NCI-H146 treated with DMSO at 0.1 percent for 48 hours (cell line): ENCODE measurements around the gene BTBD3.

ENCODE experiments used
- DNase-seq: peaks from one replicate; lab custom pipeline; 2025; ENCODE audit not compliant: unreplicated experiment; lab: John Stamatoyannopoulos, UW

Gene BTBD3

GRCh38 chr20:11917663-11918062, at the start of gene BTBD3:
BTBD3 (plus strand) TSS chr20:11917893; CDS start chr20:11918276, 383 bp downstream.
- DNase-seq, result peak; percentile 93

- no peak for DNase-seq
These were observed 48.1 kb upstream of the BTBD3 start for GRCh38 chr20:11869641-11870040.

GRCh38 chr20:11870411-11870810, 47.3 kb upstream of the BTBD3 start:
- DNase-seq, result no peak

DNA sequence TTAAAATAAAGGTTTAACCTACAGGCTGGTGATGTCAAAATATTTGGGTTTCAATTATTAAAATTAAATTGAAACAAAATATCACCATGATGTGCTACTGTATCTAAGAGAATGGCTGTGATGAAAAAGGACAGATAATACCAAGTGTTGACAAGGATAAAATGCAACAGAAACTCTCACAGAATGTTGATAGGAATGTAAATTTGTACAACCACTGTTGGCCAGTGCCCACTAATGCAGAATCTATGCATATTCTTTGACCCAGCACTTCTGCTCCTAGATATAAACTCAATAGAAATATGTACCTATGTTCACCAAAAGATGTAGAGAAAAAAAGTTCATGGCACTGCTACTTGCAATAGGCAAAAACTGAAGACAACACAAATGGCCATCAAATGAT, 41.1 kb upstream of the BTBD3 start:
- DNase-seq, result no peak

DNA sequence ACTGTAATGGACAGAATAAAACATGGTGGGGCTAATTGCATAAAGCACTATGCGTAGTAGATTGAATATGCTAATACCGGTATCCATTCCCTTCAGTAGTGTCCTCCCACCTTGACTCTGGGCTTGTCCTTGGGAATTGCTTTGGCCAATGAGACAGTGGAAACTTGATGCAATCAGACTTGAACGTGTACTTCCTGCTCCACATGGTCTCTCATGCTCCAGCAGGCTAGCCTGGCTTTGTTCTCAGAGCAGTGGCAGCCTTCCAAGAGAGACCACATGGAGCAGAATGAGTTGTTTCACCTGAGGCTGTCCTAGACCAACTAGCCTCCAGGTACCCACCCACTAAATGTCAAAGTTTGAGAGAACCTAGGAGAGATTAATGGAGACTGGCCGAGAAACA, 37.0 kb upstream of the BTBD3 start:
- no peak for DNase-seq

- DNase-seq, result no peak
These were observed 36.2 kb upstream of the BTBD3 start for GRCh38 chr20:11881449-11881848.

- DNase-seq, result no peak
These were observed 35.0 kb upstream of the BTBD3 start for GRCh38 chr20:11882651-11883050.

GRCh38 chr20:11888648-11889047, 29.0 kb upstream of the BTBD3 start:
- no peak for DNase-seq

- peak; percentile 95 for DNase-seq
These were observed 27.2 kb upstream of the BTBD3 start for GRCh38 chr20:11890331-11891076.

DNA sequence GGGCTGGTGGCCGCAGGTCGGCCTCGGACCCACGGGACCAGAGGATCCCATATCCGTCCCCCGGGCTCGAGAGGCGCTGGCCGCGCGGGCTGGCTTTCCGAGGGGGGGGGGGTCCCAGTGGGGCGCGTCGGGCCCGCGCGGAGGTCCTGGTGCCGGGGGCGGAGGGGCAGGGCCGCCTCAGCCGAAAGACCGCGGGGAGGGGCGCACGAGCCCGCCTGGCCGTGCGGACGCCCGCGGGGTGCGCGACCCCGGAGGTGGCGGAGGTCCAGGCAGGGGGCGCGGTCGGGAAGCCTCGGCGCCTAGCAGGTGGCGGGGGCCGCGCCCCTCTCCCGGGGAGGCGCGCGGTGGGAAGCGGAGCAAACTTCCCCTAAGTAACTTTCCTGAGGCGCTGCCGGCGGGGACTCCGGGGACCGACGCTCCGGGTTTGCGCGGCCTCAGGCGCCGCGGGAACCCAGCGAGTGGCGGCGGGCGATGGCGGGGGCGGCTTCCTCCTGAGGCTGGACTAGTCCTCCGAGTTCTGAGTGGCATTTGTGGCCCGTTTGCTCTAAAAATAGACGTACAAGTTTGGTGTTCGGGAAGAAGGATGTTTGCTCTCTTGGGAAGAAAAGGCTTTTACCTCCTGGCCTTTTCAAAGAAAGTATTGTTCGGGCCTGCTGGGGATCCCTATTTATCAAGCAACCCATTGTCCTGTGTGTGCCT, 26.5 kb upstream of the BTBD3 start:
- DNase-seq, result peak; percentile 62

GRCh38 chr20:11891776-11892545, 25.7 kb upstream of the BTBD3 start:
- DNase-seq, result peak; percentile 76

DNA sequence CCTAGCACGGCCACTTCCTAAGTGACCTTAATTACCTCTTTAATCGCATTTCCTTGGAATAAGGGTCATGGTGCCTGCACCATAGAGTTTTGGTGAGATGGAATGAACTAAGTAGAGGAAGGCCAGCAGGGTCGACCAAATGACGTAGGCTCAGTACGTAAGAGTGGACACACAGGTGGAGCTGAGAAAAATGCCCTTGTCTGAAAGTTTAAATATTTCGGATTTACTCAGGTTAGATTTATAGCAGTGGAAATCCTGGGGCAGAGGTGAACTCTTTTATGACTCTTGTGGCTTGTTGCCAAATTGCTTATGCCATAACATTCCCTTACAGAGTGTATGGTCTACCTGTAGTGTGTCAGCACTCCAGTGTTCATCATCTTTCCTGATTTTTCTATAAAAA, 23.6 kb upstream of the BTBD3 start:
- no peak for DNase-seq

- DNase-seq, result no peak
These were observed 21.8 kb upstream of the BTBD3 start for GRCh38 chr20:11895861-11896387.

- DNase-seq, result no peak
These were observed 16.6 kb upstream of the BTBD3 start for GRCh38 chr20:11901127-11901526.

GRCh38 chr20:11902285-11902697, 15.4 kb upstream of the BTBD3 start:
- no peak for DNase-seq

DNA sequence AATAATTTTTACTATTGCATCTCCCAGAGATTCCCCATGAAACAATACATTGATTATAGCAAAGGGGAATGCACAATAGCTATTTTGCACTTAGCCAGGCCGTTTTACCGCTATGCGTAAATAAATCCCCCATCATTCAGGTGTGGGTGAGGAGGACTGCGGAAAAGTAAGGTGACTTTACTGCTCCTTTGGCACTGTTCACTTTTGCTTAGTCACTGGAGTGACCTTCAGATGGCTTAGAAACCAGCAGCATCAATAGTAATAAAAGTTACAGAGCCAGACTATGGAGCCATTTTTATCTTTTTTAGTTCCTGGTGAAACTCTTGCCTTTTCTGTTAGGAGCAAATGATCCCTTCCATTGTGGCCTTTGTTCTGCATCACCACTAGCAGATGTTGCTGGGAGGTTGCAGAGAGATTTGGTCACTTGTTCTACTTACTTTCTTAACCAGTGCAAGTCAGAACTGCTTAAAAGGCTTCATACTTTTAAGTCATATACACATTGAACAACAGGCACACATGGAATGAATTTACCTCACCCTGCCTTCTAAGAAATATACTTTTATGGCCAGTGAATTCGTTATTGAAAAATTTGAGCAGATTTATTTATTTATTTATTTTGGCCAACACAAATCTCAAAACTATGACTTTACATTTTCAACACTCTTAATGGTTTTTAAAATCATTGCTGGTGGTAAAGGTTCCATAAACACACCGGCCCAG, 12.1 kb upstream of the BTBD3 start:
- no peak for DNase-seq

DNA sequence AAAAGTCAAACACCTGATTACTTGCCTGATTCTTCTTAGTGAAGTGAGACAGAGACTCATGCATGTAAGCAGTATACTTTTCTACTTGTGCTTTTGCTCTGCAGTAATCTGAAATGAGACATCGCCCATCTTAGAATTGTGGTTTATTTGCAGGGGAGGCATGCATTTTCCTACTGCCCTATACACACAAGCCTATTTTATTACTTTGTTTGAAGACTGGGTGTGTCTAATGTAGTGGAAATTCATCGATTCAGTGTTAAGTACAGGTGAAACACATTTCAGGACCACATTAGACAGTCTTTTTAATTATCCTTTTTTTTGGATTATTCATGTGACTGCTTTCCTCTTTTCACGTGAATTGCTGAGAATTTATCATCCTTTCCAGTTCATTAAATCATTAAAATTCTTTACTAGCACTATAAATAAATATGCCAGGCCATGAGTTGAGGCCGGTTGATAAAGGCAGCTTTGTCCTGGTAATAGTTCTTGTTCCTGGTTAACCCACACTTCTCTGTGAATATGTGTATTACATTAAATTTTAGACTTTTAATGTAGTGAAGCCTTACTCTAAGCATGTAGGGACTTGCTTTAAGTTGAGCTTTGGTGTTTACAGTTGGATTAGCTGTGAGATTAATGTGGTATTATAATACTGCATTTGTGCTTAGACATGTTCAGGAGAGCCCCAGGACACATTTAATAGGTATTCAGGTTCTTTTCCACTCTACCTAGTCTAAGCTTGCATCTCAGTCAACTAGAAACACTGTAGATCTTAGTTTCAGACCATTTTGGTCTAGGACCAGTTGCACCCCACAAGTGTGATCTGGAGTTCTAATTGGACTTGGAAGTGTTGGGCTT, 10.8 kb upstream of the BTBD3 start:
- peak; percentile 91 for DNase-seq

DNA sequence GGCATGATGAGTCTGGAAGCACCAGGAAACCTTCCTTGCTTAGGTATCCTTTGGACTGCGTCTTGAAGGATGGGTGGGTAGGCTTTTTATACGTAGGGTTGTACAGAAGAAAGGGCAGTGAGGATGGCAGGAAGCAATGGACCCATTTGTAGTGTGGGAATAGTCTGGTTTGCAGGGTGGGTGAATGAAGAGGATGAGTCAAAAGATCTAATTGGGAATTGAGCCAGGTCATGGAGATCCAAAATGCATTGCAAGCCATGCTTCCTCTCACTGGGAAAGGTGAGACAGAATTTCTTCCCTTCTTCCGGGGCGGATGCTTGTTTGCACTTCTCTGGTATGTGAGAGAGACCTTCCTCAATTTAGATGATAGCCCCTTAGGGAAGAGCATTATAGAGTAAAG, 10.1 kb upstream of the BTBD3 start:
- no peak for DNase-seq

DNA sequence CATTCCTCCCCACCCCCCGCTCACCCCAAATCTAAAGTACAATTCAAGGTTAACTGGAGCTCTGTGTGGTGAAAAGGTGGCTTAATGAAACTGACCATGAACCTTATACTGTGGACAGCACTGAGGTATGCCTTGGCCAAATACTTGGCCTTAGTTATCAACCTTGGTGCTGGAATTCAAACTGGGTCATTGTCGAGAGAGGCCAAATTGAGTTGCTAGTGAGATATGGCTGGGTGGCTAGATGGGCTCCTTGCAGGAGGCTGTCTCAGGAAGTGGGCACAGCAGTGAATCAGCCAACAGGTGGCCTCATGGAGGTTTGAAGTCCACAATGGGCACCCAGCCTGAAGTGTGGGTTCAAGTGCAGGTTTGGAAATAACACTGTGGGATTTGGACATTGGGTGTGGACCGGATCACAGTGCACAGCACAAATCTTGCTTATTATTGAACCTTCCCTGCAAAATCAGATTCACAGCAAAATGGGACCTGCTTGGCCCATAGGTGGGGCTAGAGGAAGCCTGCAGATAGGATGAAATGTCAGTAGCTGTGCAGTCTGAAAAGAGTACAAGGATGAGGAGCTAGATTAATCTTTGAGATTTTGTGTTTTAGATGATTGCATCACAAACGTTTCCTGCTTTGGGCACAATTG, 5.6 kb upstream of the BTBD3 start:
- DNase-seq, result peak; percentile 30
